GM19035 (cell line): Measurements from ENCODE around the gene ATP5F1B.

Experiments used
- ATAC-seq: cut with Tn5 transposase; IDR thresholded peaks from one replicate; pipeline ENCODE4 v1.9.1; 2021; ENCODE audit not compliant: unreplicated experiment

ATP5F1B gene

GRCh38 chr12:56645717-56646446, at the start of gene ATP5F1B:
Gene ATP5F1B (minus strand): TSS chr12:56645984. CDS start chr12:56645963, 21 bp downstream.
- ATAC-seq, result peak; percentile 98

GRCh38 chr12:56694161-56694560, 48.4 kb upstream of the ATP5F1B start:
- no peak for ATAC-seq

GRCh38 chr12:56688846-56689109, 43.0 kb upstream of the ATP5F1B start:
- ATAC-seq, result no peak

GRCh38 chr12:56688129-56688845, 42.5 kb upstream of the ATP5F1B start, which contains the start of gene PTGES3:
Gene PTGES3 (minus strand): TSS chr12:56688284. CDS start chr12:56687999, 285 bp downstream.
- peak; percentile 58 for ATAC-seq

- ATAC-seq, result peak; percentile 18
These were observed 41.7 kb upstream of the ATP5F1B start for GRCh38 chr12:56687223-56688128.

GRCh38 chr12:56684745-56685359, 39.1 kb upstream of the ATP5F1B start:
- no peak for ATAC-seq

GRCh38 chr12:56682323-56682722, 36.5 kb upstream of the ATP5F1B start:
- no peak for ATAC-seq

- no peak for ATAC-seq
These were observed 34.2 kb upstream of the ATP5F1B start for GRCh38 chr12:56679883-56680575.

GRCh38 chr12:56678852-56679251, 33.1 kb upstream of the ATP5F1B start:
- no peak for ATAC-seq

GRCh38 chr12:56677680-56678079, 31.9 kb upstream of the ATP5F1B start:
- no peak for ATAC-seq

- no peak for ATAC-seq
These were observed 31.2 kb upstream of the ATP5F1B start for GRCh38 chr12:56676851-56677580.

- no peak for ATAC-seq
These were observed 25.8 kb upstream of the ATP5F1B start for GRCh38 chr12:56671608-56672007.

GRCh38 chr12:56670836-56671235, 25.1 kb upstream of the ATP5F1B start:
- no peak for ATAC-seq

- no peak for ATAC-seq
These were observed 22.3 kb upstream of the ATP5F1B start for GRCh38 chr12:56668197-56668457.

- ATAC-seq, result no peak
These were observed 16.3 kb upstream of the ATP5F1B start for GRCh38 chr12:56661979-56662638.

GRCh38 chr12:56661560-56661959, 15.8 kb upstream of the ATP5F1B start:
- no peak for ATAC-seq

- ATAC-seq, result no peak
These were observed 13.1 kb upstream of the ATP5F1B start for GRCh38 chr12:56658921-56659320.

GRCh38 chr12:56657416-56658379, 11.9 kb upstream of the ATP5F1B start:
- ATAC-seq, result no peak
